SIG-M5 treated with dmso at 0.1 percent for 504 hours (cell line): Measurements from ENCODE around the gene OR10G6.
"Not testable (repeated sequence)": the region's sequence is repeated elsewhere in the genome, so short reads cannot be mapped to it uniquely, and the experiment has no call there.

Source experiments
- DNase-seq: peaks from one replicate; lab custom pipeline; 2025; ENCODE audit not compliant: unreplicated experiment; lab: John Stamatoyannopoulos, UW

Gene OR10G6

DNA sequence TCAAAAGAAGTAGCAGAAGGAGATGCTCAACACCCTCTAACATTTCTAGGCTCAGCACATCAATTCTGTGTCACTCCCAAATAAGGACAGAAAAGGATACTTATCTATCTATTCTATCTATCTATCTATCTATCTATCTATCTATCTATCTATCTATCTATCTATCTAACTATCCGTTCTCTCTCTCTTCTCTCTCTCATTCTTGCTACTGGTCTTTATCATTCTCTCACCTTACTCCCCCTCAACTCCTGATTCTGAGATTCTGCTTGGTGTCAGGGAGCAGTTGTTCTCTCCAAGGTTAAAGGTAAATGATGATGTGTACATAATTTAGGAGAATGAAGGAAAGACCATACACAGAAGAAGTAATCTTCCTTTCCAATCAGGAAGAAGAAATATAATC lies at the start of gene OR10G6:
TSS of gene OR10G6 (minus strand) at position 43 of the 400 bp plus-strand sequence. CDS start at position 43, 0 bp downstream.
- DNase-seq, result no peak

- no peak for DNase-seq
These were observed 48.5 kb upstream of the OR10G6 start for GRCh38 chr11:124043420-124043819.

- no peak for DNase-seq
These were observed 46.3 kb upstream of the OR10G6 start, which contains the start of gene OR10G7 for GRCh38 chr11:124041254-124041653. Gene OR10G7 (minus strand): TSS chr11:124041325. CDS start chr11:124039001, 2,324 bp downstream.

DNA sequence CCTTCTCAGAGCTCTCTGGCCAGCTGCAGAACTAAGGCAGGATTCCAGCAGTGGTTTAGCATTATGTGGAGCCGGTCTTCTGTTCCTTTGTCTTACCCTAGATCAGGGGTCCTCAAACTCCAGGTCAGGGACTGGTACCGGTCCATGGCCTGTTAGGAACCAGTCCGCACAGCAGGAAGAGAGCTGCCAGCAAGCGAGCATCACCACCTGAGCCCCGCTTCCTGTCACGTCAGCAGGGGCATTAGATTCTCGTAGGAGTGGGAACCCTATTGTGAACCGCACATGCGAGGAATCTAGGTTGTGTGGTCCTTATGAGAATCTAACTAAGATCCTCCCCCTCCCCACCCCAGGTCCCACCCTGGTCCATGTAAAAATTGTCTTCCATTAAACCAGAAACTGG lies 44.6 kb upstream of the OR10G6 start:
- DNase-seq, result no peak

GRCh38 chr11:124036666-124037065 lies 41.7 kb upstream of the OR10G6 start:
- DNase-seq, result no peak

GRCh38 chr11:124026498-124026897 lies 31.5 kb upstream of the OR10G6 start, which contains the start of gene OR10G8:
Gene OR10G8 (plus strand): TSS chr11:124026798. CDS start chr11:124029623, 2,825 bp downstream.
- no peak for DNase-seq

DNA sequence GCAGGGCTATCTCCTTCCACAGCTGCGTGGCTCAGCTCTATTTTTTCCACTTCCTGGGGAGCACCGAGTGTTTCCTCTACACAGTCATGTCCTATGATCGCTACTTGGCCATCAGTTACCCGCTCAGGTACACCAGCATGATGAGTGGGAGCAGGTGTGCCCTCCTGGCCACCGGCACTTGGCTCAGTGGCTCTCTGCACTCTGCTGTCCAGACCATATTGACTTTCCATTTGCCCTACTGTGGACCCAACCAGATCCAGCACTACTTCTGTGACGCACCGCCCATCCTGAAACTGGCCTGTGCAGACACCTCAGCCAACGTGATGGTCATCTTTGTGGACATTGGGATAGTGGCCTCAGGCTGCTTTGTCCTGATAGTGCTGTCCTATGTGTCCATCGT lies 20.9 kb upstream of the OR10G6 start:
- not testable (repeated sequence) for DNase-seq

DNA sequence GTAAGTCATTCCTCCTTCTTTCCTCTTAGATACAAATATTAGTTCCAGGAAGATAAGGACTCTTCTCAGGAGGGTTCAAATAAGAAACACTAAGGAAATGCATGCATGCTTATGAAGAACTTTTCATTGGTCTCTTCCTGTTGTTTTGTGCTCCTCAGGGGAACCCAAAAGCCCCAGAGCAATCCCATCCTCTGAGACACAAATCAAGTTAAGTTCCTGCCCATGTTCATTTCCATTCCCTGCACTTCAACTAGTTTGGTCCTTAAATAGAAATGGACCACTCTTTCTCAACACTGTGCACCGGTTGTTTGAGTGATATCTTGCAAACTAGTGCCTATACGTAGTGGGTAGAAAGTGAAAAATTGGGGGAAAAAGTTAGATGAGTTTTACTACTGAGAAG lies 17.7 kb upstream of the OR10G6 start, which contains the start of gene OR10G4:
TSS of gene OR10G4 (plus strand) at position 301 of the 400 bp plus-strand sequence. CDS start 2,578 bp downstream, outside the sequence.
- no peak for DNase-seq

- DNase-seq, result no peak
These were observed 15.7 kb downstream of the OR10G6 start for GRCh38 chr11:123979311-123979710.

- no peak for DNase-seq
These were observed 17.1 kb downstream of the OR10G6 start, which contains the start of gene OR10S1 for GRCh38 chr11:123977731-123978347. Gene OR10S1 (minus strand): TSS chr11:123977781. CDS start chr11:123977664, 117 bp downstream.

DNA sequence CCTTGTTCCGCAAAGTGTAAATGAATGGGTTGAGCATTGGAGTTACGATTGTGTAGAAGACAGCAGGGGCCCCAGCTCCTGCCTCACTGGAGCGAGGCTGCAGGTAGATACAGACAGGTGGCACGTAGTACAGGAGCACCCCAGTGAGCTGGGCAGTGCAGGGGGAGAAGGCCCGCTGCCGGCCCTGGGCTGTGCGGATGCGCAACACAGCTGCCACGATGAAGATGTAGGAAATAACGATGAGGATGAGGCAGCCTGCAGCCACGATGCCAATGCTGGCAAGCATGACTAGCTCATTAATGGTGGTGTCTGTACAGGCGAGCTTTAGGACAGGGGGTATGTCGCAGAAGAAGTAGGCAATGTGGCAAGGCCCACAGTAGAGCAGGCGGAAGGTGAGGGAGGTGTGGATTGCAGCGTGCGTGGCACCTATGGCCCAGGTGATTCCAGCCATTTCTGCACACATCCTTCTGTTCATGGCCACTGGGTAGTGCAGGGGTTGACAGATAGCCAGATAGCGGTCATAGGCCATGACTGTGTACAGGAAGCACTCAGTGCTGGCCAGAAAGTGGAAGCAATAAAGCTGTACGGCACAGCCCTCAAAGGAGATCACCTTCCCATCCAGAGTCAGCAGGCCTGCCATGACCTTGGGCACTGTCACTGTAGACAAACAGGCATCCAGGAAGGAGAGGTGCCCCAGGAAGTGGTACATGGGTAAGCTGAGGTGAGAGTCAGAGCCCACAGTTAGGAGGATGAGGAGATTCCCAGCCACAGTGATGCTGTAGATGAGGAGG lies 18.0 kb downstream of the OR10G6 start:
- no peak for DNase-seq

DNA sequence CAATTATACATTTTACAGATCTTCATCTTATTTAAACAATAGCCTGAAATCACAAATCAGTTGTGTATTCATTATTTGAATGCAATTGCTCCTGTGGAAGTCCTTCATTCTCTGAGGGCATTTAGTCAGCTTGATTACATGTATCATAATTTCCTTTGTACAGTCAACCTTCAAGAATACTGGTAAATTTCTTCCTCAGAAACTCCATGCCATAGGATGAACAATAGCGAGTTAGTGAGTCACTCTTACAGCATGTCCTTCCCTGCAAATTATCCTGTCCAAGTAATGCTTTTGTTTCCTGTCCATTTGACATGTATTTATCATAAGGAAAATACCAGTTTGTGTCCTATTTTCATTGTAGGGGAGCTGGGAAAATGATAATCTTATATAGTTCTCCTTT lies 21.1 kb downstream of the OR10G6 start:
- DNase-seq, result no peak

- no peak for DNase-seq
These were observed 38.2 kb downstream of the OR10G6 start for GRCh38 chr11:123956752-123957151.

- no peak for DNase-seq
These were observed 49.8 kb downstream of the OR10G6 start for GRCh38 chr11:123945132-123945531.
